Limb (tissue), 2 donors: ENCODE data around the gene SLC16A12.
"Not testable (repeated sequence)": the region's sequence is repeated elsewhere in the genome, so short reads cannot be mapped to it uniquely, and the experiment has no call there.

ENCODE experiments used
- DNase-seq, 2 donors: peaks; one replicate each; pipeline ENCODE4 v3.0.0-alpha.2; 2016; ENCODE audit errors: extremely low spot score in 2 of 2

The SLC16A12 gene

DNA sequence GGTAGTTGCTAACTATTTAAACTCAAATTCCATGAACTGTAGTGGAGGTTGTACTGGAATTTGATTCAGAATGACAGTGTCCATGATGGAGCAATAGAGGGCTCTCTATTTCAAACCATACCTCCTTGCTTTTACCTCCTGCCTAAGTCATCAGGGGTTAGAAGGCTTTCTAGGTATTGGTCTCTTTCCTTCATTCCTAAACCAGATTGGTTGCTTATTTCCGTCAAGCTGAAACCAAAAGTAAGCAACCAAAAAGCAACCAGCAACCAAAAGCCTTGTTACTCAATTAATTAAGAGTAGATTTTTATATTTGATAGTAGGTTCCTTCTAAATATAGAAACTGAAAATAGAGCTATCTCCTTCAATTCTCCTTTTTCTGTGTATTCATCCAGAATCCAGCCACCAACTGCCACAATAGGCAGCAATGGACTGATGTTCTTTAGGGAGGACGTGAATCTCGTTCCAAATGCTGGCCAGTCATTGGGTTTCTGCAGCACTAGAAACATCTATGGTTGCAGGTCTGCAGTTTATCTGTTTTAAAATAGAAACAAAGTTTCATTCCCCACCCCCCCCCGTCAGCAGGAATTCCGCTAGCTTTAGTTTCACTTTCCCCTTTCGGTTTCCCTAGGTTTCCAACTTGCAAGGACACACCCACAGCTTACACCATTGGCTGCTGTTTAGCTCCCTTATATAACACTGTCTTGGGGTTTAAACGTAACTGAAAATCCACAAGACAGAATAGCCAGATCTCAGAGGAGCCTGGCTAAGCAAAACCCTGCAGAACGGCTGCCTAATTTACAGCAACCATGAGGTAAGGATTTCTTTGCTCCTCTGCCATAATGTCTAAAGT is 143.3 kb downstream of the SLC16A12 start, which contains the start of gene IFIT1:
TSS of gene IFIT1 (plus strand) at position 717 of the 850 bp plus-strand sequence. CDS start at position 807, 90 bp downstream.
- peak; percentile 66 to 92 for DNase-seq

GRCh38 chr10:89391226-89391576 is 144.2 kb downstream of the SLC16A12 start:
- not testable (repeated sequence) for DNase-seq

- peak in 1 of 2 donors; percentile 49 for DNase-seq
Observed at GRCh38 chr10:89390476-89391225, 144.7 kb downstream of the SLC16A12 start.

DNA sequence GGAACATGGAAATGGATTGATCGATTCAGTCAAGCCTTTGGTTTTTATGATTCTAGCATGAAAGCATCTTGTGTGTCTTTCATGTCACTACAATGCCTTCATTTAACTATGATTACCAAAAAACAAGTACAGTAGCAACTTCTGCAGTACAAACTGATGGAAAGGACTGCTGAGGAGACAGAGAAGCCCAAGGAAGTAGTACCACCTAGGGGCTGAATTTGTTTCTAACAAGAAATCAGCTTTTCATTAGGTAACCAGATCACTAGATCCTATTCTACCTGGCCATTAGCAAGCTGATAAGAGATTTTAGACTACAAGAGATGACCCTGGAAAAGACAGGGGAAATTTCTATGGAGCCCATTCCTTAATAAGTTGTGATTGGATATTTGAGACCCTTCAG is 146.1 kb downstream of the SLC16A12 start:
- peak in 1 of 2 donors; percentile 66 for DNase-seq

DNA sequence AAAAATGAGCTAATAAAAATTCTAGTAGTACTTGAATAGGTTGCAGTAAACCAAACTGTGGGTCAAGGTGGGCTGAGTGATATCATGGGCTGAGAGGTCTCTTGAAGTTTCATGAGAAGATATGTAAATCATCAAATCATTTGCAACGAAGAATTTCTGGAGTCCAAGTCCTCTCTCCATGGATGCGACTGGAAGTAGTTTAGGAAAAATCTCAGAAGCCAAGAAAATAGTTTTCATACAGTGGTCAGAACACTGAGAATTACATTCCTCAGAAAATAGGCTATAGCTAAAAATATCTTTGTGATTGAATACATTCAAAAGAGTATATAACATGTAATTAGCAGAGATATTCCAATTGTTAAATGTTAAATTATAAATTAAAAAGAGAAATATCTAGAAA is 146.6 kb downstream of the SLC16A12 start:
- no peak for DNase-seq

DNA sequence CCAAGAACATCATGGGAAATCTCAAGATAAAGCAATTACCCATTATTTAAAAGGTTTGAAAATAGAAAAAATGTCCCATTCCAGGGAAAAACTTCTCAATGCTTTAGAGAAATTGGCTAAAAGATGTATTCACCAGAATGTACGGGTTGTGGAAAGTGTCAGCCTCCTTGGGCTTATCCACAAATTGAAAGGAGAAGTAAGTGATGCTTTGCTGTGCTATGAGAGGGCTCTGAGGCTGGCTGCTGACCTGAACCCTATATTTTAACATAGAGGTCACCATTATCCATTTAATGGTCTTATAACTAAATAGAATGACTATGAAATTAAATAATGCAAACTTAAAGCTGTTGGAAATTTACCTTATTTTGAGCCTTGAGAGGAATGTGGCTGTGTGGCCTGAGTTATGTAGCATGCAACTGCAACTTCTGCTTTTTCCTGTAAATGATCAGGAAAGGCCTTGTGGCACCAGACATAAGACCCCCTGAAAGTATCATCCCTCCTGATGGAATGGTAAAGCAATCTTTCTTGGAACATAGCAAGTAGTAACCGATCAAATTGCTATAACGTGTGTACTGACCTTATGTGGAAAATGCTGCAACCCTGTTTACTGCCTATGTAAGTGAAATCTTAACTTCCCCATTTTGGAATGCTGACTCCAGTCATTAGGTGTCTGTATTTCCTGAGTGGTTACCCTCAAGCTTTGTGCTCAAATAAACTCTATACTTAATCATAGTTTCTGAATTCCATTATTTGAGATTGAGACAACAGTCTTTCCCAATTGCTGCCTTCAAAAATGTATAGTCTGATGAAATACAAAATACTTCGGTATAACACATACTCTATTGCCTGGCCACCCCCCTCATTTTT is 150.7 kb downstream of the SLC16A12 start:
- no peak for DNase-seq

DNA sequence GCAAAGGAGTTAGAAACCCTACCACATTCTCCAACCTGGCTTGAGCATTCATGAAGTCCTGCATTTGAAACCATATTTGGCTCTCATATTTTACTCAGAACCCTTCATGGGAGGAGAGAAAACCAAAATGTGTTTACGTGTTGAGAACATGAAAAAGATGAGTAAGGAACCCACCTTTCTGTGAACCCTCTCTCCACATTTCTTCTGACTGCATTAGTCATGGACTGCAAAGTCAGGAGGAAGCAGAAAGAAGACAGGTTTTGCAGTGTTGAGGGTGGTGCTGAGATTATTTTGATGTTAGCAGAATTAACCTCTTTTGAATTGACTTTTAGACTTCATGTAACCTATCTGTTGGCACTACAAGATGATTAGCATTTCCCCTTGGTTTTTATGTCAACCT is 152.6 kb downstream of the SLC16A12 start:
- DNase-seq = no peak
